Stimulated activated CD8-positive, alpha-beta memory T cell treated with anti-CD3 and anti-CD28 coated beads, Interleukin-2, amount 100 ng/mL, for 1 hour (primary cell): ENCODE results near the gene CRYM.
"Not testable (repeated sequence)": the region's sequence is repeated elsewhere in the genome, so short reads cannot be mapped to it uniquely, and the experiment has no call there.

Source experiments
- DNase-seq, 2 donors: peaks; one replicate each; pipeline ENCODE4 v3.0.0-alpha.2; 2020; ENCODE audit warnings: low read depth in 2 of 2

The CRYM gene

DNA sequence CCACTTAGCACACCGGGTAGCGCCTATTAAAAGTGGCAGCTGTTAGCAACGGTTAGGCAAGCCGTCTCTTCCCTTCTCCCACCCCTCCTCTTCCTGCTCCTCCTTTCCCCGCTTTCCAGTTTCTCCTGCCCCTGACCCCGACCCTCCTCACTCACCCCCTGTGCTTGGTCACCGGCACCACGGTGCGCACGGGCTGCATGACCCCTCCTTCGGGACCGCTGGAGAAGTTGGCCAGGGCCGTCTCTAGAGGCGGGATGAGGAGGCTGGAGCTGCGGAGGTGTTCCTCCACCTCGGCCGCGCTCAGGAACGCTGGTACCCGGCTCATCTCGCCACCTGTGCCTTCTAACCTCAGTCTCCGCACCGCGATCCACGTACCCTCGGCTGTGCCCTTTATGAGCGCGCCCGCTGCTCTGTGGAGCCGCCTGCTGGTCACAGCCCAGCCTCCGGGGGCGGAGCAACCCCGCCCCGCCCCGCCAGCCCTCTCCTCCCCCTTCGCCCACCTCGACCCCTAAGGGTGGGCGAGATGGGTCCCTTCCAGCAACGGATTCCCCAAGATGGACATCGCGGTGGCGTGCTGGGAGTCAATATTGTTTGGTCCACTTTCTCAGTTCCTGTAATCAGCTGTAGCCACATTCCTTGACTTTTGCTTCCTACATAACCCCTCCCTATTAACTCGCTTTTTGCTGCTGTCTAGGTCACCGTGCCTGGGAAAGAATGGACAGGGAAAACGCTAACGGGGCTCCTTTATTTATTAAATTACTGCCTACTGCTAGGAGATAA is at the start of gene CRYM:
Gene CRYM, minus strand, starts transcription at position 364 of the 780 bp plus-strand sequence. Its CDS starts 39 bp downstream, at position 325.
- DNase-seq, result no peak

DNA sequence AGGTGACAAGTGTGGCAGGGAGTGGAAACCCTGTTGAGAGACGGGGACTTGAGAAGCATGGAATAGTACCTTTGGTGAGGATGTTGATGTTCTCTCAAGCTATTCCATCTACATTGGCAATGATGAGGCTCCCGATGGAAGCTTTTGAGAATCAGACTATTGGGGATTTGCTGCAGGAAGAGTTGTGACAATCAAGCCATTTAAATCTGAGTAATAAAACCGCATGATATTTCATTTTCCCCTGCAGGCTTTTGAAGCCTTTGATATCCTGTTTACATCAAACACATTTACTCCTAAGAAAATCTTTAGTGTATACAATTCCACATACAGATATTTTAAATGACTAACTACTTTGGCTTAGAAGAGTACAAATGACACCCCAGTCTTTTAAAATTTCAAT is 49.0 kb upstream of the CRYM start:
- DNase-seq, result no peak

DNA sequence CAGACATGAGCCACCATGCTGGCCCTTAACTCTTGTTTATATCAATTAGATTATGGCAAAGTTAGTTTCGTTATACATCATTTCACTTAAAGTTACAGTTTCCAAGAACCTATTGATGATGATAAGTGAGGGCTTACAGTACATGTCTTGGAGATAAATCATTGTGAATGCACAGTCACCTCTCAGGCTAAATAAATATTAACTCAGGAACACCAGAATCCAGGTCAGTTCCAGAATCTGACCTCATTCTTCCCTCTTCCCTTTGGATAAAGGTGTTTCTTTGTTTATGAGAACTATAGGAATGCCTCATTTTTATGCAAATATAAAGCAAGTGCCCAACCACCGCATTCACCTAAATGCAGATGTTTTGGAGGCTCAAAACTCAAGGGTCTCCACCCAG is 48.4 kb upstream of the CRYM start:
- DNase-seq, result no peak

GRCh38 chr16:21324267-21324666 is 46.2 kb upstream of the CRYM start:
- DNase-seq, result no peak

DNA sequence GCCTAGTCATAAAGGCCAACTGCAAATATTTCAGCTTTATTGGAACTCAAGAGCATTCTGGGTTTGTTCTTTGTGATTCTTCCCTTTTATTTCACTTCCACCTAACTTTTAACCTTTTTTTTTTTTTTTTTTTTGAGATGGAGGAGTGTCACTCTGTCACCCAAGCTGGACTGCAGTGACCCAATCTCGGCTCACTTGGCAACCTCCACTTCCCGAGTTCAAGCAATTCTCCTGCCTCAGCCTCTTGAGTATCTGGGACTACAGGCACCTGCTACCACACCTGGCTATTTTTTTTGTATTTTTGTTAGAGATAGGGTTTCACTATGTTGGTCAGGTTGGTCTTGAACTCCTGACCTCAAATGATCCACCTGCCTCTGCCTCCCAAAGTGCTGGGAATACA is 44.2 kb upstream of the CRYM start:
- not testable (repeated sequence) for DNase-seq

DNA sequence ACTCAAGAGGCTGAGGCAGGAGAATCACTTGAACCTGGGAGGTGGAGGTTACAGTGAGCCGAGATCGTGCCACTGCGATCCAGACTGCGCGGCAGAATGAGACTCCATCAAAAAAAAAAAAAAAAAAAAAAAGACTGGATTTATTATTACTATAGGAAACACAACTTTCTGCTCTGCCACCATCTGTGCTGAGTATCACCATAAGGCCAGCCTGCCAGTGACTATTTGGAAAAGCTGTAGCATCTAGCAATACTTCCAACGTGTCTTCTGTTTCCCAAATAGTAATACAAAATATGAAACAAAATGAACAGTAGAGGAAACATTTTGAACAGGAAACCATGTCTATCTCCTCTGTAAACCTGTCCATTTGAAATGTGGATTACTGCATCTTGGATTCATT is 43.6 kb upstream of the CRYM start:
- no peak for DNase-seq

DNA sequence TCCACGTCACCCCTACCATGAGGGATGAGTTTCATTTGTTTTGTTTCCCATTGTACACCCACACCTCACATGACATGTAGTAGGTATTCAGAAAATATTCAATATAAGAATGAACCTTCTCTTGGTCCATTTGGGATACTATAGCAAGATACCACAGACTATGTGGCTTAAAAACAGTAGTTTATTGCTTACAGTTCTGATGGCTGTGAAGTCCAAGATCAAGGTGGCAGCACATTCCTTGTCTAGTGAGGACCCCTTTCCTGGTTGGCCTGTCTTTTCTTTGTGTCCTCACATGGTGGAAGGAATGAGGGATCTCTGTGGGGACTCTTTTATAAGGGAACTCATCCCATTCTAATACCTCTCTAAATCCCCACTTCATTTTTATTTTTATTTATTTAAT is 36.2 kb upstream of the CRYM start:
- no peak for DNase-seq

GRCh38 chr16:21312863-21313372 is 34.8 kb upstream of the CRYM start:
- not testable (repeated sequence) for DNase-seq

DNA sequence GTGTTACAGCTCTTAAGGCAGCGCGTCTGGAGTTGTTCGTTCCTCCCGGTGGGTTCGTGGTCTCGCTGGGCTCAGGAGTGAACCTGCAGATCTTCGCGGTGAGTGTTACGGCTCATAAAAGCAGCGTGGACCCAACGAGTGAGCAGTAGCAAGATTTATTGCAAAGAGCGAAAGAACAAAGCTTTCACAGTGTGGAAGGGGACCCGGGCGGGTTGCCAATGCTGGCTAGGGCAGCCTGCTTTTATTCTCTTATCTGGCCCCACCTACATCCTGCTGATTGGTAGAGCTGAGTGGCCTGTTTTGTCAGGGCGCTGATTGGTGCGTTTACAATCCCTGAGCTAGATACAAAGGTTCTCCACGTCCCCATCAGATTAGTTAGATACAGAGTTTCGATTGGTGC is 34.0 kb upstream of the CRYM start:
- DNase-seq, result not testable (repeated sequence)

- not testable (repeated sequence) for DNase-seq
These were observed 28.6 kb upstream of the CRYM start for GRCh38 chr16:21306712-21307111.

- no peak for DNase-seq
These were observed 24.9 kb upstream of the CRYM start for GRCh38 chr16:21302898-21303528.

GRCh38 chr16:21302454-21302853 is 24.4 kb upstream of the CRYM start:
- no peak for DNase-seq

DNA sequence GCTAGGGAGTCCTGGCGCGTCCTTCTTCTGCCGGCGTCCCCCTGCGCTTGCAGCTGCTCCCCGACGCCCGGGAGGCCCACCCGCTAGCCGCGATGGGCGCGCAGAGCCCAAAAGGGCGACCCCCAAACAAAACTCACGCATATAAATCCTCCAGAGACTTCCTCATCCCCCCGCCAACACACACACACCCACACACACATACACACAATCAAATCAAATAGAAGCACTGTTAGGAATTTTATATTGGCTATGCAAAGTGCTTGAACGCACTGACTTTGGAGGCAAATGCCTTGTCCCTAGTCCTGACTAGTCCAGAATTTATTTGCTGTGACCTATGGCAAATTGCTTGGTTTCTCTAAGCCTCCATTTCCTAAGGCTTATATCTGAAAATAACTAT is 23.8 kb upstream of the CRYM start:
- no peak for DNase-seq

- DNase-seq, result no peak
These were observed 23.2 kb upstream of the CRYM start for GRCh38 chr16:21301168-21301894.

DNA sequence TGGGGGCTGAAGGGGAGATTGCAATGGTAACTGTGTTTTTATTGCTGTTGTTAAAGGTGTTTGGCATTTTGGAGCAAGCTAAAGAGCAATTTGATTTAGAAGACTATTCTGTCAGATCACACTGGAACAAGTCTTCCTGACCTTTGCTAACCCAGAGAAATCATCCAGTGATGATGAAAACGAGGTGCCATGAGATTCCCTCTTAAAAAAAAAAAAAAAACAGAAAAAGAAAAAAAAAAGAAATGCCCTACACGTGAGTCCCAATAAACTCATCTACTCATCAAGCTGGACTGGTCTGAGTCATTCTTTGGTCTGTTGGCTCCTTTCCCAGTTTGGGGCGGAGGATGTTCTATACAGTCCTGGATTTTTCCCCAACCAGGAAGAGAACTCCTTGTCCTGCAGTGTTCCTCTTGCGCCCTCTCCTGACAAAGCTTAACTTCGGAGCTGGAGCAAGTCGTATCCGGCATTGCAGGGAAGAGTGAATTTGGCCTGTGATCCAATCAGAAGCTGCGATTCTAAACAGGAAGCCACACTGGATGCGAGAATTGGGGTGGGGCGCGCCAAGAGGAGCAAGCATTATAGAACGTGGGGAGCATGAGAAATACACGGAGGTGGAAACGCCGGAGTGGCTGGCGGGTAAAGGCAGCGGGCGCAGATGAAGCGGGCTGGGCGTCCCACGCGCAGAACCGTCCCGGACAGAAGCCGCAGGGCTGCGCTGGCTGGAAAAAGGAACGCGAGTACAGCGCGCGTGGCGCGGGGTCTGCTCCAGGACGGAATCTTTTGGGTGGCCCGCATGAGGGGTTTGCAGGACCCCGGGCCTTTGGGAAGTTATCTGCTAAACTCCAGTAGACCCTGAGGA is 22.4 kb upstream of the CRYM start:
- no peak for DNase-seq

GRCh38 chr16:21289789-21290188 is 11.7 kb upstream of the CRYM start:
- DNase-seq, result not testable (repeated sequence)

DNA sequence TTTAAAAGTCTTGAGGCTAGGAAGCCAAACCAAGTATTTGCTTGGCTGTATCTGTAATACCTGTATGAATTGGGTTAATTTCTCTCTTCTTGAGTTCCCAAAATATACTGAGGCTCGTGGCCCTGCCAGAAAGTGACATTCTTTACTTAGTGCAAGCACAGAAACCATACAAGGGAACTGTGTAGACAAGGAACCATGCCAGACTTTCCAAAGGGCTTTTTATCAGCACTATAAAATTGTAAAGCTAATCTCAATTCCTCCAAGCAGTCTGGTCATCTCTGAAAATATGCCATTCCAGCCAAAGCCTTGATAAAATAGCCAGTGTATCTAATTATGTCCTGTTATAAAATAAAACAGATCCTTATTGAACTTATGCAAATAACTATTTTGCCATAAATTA is 7.2 kb upstream of the CRYM start:
- no peak for DNase-seq

DNA sequence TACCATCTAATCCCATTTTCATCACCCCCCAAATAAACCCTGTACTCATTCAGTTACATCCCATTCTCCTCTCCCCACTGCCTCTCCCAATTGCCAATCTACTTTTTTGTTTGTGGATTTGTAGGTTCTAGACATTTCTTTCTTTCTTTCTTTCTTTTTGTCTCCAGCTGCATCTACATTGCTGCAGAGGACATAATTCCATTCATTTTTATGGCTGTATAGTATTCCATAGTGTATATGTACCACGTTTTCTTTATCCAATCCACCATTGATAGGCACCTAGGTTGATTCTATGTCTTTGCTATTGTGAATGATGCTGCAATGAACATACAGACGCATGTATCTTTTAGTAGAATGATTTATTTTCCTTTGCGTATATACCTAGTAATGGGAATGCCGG is 6.3 kb upstream of the CRYM start:
- no peak for DNase-seq

DNA sequence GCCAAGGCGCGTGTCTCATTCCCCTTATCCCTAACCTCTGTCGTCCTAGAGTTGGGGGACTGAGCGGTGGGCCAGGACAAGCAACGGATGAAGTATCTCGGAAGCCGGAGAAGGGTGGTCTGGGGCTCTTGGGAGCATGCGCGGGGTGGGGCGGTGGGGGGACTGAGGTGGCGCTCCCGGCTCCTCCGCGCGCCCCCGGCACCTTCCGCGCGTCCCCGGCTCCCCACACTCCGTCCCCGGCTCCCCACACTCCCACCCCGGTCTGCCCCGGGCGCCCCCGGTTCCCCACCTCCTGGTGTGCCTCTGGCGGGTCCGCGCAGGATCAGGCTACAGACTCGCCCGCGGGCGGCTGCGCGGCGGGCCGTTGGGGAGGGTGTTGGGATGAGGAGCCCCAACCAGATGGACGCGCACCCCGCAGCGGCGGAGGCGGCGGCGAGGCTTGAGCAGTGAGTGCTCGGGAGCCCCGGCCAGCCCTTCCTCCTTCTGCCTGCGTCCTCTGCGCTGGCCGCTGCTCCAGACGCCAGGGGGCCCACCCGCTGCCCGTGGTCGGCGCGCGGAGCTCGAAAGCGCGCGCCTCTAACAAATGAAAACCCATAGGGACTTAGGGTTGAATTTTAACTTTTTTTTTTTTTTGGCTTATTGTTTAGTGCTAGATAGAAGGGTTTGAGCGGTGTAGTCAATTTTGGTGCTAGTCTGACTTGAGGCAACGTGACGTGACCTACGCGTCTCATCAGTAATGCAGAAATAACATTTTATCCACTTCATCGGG is 5.6 kb upstream of the CRYM start:
- no peak for DNase-seq

DNA sequence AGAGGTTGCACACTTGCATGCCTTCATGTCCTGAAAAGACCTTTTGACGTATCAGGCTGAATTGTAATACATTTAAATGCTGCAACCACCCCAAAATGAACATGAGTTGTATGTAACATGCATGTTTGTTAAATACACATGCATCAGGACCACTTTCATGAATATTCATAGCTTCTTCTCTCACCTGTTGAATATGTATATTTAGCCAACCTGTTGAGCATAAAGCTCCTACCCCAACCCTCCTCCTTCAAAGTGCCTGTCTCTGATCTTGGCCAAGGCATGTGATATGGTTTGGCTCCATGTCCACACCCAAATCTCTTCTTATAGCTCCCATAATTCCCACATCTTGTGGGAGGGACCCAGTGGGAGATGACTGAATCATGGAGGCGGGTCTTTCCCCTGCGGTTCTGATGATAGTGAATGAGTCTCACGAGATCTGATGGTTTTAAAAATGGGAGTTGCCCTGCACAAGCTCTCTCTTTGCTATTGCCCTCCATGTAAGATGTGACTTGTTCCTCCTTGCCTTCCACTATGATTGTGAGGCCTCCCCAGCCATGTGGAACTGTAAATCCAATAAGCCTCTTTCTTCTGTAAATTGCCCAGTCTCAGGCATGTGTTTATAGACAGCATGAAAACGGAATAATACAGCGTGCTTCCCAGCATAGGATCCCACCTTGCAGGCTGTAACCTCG is 3.8 kb upstream of the CRYM start:
- no peak for DNase-seq
